GM18511 (cell line): ENCODE data around the gene GALNT12.

ENCODE experiments used
- ATAC-seq: cut with Tn5 transposase; IDR thresholded peaks from one replicate; pipeline ENCODE4 v1.9.1; 2021; ENCODE audit warnings: mild to moderate bottlenecking, moderate library complexity; ENCODE audit not compliant: unreplicated experiment

Gene GALNT12

DNA sequence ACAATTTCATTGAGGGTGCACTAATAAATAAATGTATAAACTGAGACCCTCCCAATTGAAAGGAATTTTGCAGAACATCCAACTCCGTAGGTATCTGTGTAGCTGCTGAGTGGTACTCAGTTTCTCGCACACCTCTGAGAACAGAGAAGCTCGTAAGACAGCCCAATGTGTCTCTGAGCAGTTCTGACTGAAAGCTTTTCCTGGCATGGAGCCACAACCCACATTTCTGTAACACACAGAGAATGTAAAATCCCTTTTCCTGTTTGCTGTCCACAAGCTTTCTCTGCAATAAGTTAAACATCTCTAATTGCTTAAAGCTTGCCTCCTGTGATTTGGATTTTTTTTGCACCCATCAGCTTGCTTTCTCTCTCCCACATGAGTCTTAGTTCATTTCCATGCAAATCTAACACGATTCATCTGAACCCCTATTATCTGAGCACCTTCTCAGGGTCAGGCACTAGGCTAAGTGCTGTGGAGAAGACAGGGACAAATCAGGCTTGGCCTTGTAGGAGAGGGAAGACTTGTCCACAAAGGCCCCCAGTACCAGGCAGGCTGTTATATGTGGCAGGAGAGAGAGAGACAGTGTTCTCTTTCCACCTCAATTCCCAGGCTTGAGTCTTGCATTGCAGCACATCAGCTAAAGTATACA lies 92.1 kb downstream of the GALNT12 start:
- ATAC-seq = no peak
